Measurements from ENCODE around the gene ZNF101. TPM values are rescaled to one million over a fixed set of nuclear protein-coding genes. Genes with fewer than 3 reads are reported as not detected.

Gene ZNF101
- total RNA-seq, 3 donors from 2014 or later (not counting 1 experiment from before 2014, with no cell fraction given) = 35.7 to 58.7 (median 41.0) TPM

DNA sequence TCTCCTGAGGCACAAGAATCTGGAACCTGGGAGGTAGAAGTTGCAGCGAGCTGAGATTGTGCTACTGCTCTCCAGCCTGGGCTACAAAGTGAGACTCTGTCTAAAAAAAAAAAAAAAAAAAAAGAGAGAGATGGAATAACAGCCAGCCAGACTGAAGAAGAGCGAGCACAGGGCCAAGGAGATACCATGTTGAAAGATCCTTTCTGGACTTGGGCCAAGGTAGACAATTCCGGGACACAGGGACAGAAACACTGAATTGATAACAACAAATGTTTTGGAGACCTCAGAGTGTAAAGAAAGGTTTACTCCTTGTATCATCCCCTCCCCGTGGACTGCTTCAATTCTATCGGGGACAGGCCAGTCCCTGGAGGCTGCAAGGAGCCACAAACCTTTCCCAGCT lies 45.3 kb upstream of the ZNF101 start:
- Histone ChIP-seq H3K4me3 (ENCODE audit: low read length) (no peak overlapping the region), H3K4me1 (ENCODE audit: control insufficient read depth, insufficient read depth, low read length) (peaks cover 24% of the 10 kb centered on the region), H3K36me3 (ENCODE audit: control insufficient read depth, insufficient read depth, low read length) (no peaks in the 10 kb centered on the region), H3K9me3 (ENCODE audit: control insufficient read depth, insufficient read depth, low read length) (no peaks in the 10 kb centered on the region), H3K27me3 (ENCODE audit: control insufficient read depth, insufficient read depth, low read length) (no peaks in the 10 kb centered on the region), H3K27ac (ENCODE audit: low read length) (no peak overlapping the region)
- no peak overlapping the region for H3K4me3 Mint-ChIP-seq
- ATAC-seq (no peak), DNase-seq (no peak)
- TF ChIP-seq, protein P1, sequence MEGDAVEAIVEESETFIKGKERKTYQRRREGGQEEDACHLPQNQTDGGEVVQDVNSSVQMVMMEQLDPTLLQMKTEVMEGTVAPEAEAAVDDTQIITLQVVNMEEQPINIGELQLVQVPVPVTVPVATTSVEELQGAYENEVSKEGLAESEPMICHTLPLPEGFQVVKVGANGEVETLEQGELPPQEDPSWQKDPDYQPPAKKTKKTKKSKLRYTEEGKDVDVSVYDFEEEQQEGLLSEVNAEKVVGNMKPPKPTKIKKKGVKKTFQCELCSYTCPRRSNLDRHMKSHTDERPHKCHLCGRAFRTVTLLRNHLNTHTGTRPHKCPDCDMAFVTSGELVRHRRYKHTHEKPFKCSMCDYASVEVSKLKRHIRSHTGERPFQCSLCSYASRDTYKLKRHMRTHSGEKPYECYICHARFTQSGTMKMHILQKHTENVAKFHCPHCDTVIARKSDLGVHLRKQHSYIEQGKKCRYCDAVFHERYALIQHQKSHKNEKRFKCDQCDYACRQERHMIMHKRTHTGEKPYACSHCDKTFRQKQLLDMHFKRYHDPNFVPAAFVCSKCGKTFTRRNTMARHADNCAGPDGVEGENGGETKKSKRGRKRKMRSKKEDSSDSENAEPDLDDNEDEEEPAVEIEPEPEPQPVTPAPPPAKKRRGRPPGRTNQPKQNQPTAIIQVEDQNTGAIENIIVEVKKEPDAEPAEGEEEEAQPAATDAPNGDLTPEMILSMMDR (IDR thresholded peaks at IDR 0.05) = no peak
- 84% methylated on average over 5 of the region's 5 CpGs for WGBS (ENCODE audit: insufficient coverage)
- H3K27me3 Mint-ChIP-seq (ENCODE audit: low read depth in 2 of 2) = no peaks in the 10 kb centered on the region
- no peaks in the 10 kb centered on the region for H3K9me3 Mint-ChIP-seq
- no peaks in the 10 kb centered on the region for H3K36me3 Mint-ChIP-seq
- H3K4me1 Mint-ChIP-seq = peaks cover 26 to 28% of the 10 kb centered on the region in 2 donors
- no peak overlapping the region for H3K27ac Mint-ChIP-seq
- intact Hi-C loops (cut with micrococcal nuclease) = no loop called here

DNA sequence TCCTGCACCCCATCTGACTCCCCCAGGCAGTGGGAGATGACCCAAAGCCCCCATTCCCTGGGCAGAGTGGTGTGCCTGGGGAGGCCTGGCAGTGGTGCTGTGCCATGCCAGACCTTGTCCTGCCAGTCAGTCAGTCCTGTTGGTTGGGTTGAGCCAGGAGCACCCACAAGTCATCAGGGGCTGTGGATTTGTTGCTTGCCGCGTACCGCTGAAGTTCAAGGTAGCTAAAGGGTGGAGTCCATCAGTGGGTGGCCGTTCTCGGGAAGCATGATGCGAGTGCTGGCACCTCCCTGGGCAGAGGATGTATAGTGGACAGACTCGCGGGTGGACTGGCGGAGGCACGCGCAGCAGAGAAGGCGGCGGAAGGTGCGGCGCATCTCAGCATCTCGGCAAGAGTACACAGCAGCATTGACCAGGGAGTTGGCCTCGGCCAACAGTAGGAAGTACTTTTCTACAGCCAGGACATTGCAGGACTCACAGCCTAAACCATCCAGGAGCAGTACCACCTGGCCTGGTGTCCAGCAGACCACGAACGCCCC lies 44.5 kb upstream of the ZNF101 start:
- no peak for ATAC-seq
- 96% methylated on average over 19 of the region's 19 CpGs for WGBS (ENCODE audit: insufficient coverage)

DNA sequence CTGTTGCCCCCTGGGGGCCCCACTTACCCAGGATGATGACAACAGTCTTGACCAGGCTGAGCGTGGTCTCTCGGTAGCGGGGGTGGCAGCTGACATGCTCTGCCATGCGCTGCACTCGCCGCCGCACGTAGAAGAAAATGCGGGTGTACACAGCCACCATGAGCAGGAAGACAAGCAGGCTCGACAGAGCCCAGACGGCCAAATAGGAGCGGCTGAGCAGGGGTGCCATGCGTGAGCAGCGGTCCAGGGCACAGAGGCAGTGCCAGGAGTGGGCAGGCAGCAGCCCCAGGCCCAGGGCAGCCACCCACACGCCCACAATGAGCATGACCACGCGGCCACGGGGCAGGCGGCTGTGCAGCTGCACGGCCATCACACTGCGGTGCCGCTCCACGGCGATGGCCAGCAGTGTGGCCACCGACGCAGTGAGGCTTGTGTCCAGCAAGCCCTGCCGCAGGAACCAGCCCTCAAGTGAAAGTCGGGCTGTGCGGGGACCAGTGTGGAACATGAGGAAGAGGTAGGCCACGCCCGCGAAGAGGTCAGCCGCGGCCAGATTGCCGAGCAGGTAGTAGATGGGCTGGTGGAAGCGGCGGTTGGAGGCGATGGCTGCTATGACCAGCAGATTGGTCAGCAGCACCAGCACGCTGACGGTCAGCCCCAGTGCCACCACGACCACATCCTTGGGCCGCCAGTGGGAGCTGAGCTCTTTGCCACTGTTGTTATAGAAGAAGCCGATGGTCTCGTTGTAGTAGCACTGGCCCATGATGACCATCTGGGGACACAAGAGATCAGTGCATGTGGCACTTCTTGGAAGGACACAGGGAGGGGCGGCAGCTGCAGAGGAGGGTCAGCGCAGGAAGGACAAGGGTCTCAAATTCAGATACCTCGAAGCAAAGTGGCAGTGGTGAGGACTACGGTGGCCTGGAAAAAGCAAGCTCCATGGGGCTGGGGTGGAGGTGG lies 41.8 kb upstream of the ZNF101 start:
- Histone ChIP-seq H3K4me1 (ENCODE audit: control insufficient read depth, insufficient read depth, low read length) (peaks cover 23% of the 10 kb centered on the region), H3K36me3 (ENCODE audit: control insufficient read depth, insufficient read depth, low read length) (no peaks in the 10 kb centered on the region), H3K27me3 (ENCODE audit: control insufficient read depth, insufficient read depth, low read length) (no peaks in the 10 kb centered on the region), H3K4me3 (ENCODE audit: low read length) (peak overlapping the region; percentile 48), H3K27ac (ENCODE audit: low read length) (peak overlapping the region; percentile 51), H3K9me3 (ENCODE audit: control insufficient read depth, insufficient read depth, low read length) (no peaks in the 10 kb centered on the region)
- no peaks in the 10 kb centered on the region for H3K27me3 Mint-ChIP-seq (ENCODE audit: low read depth in 2 of 2)
- H3K9me3 Mint-ChIP-seq = no peaks in the 10 kb centered on the region
- TF ChIP-seq, protein P1 (IDR thresholded peaks at IDR 0.05) = no peak
- no peaks in the 10 kb centered on the region for H3K36me3 Mint-ChIP-seq
- DNase-seq = no peak
- intact Hi-C loops (cut with micrococcal nuclease) = no loop called here
- ATAC-seq = no peak
- H3K4me1 Mint-ChIP-seq = peaks cover 16 to 25% of the 10 kb centered on the region in 2 donors
- WGBS (ENCODE audit: insufficient coverage) = 93% methylated on average over 48 of the region's 48 CpGs
- peak overlapping the region; percentile 80 to 88 for H3K27ac Mint-ChIP-seq
- H3K4me3 Mint-ChIP-seq = peak overlapping the region; percentile 86

More for the DNA sequence above, 44.5 kb upstream of the ZNF101 start:
- intact Hi-C loops (cut with micrococcal nuclease) = no loop called here
- no peaks in the 10 kb centered on the region for H3K9me3 Mint-ChIP-seq
- peaks cover 25% of the 10 kb centered on the region for H3K4me1 ChIP-seq (ENCODE audit: control insufficient read depth, insufficient read depth, low read length)
- H3K9me3 ChIP-seq (ENCODE audit: control insufficient read depth, insufficient read depth, low read length) = no peaks in the 10 kb centered on the region
- H3K27me3 ChIP-seq (ENCODE audit: control insufficient read depth, insufficient read depth, low read length) = no peaks in the 10 kb centered on the region
- no peak overlapping the region for H3K4me3 ChIP-seq (ENCODE audit: low read length)
- no peak overlapping the region for H3K27ac ChIP-seq (ENCODE audit: low read length)
- no peaks in the 10 kb centered on the region for H3K36me3 ChIP-seq (ENCODE audit: control insufficient read depth, insufficient read depth, low read length)
- no peaks in the 10 kb centered on the region for H3K36me3 Mint-ChIP-seq
- H3K4me3 Mint-ChIP-seq = no peak overlapping the region
- no peak for DNase-seq
- TF ChIP-seq, protein P1 (IDR thresholded peaks at IDR 0.05) = no peak
- peaks cover 18 to 28% of the 10 kb centered on the region in 2 donors for H3K4me1 Mint-ChIP-seq
- H3K27ac Mint-ChIP-seq = no peak overlapping the region
- H3K27me3 Mint-ChIP-seq (ENCODE audit: low read depth in 2 of 2) = no peaks in the 10 kb centered on the region
